GM03348 (cell line): ENCODE data around the gene RALGPS1.
A peak's percentile ranks its signal among the peaks of the same experiment; 100 is the strongest.

Experiments
- DNase-seq: peaks from one replicate; pipeline ENCODE4 v3.0.0; 2012; ENCODE audit warnings: low spot score

Gene RALGPS1

DNA sequence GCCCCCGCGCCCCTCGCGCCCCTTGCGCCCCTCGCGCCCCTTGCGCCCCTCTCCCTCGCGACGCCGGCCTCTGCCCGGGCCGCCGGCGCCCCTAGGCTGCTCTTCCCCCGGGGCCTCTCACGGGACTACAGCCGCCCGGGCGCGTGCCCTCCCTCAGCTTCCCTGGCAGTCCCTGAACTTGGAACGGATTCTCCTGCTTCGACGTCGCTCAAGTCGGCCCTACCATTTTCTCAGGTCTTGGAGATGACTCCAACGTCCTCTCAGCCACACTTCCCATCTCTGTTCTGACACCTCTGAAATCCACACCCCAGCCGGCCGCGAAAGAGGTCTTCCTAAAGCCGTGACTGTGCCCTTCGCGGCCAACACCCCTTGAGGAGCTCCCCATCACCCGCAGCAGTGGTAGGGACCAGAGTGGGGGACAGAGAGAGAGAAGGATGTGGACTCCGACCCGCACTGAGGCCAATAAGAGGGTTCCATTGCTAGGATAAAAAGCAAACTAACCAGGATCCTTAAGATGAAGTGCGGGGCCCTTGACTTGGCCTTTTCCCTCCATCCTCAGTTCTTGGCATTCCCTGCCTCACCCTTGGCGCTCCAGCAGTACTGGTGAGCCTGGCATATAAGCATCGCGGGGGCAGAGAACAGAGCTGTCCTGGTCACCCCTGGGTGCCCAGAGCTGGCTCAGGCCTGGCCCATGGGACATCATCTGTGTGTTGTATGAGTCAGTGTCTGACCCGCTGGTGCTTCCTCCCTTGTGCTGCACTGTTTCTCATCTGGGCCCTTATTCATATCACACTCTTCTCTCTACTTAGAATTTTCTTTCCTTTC, 311.4 kb downstream of the RALGPS1 start:
- DNase-seq: no peak

DNA sequence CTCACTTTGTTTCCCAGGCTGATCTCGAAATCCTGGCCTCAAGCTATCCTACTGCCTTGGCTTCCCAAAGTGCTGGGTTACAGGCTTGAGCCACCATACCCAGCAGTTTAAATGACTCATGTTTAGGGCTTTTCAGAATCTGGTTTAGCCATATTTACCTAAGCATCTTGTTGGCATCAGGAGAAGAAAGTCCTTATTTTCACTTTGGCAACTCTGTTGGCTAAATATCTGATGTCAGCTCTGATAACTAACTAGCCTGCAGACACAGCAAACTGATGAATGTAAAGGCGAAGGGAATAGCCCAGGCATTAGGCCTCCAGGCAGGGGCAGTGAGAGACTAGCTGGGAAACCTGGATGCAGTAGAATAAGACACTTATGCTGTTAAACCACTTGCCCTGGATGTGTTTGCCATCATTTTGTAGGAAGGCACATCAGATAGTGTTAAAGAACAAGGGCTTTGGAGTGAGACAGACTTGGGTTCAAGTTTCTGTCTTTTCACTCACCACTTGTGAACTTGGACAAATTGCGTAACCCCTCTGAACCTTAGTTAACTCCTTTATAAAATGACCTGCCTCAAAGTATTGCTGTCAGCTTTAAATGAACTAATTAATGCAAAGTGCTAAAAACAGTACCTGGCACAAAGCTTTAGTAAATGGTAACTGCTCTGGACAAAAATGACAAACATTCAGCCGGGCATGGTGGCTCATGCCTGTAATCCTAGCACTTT, 315.3 kb downstream of the RALGPS1 start:
- DNase-seq: no peak

DNA sequence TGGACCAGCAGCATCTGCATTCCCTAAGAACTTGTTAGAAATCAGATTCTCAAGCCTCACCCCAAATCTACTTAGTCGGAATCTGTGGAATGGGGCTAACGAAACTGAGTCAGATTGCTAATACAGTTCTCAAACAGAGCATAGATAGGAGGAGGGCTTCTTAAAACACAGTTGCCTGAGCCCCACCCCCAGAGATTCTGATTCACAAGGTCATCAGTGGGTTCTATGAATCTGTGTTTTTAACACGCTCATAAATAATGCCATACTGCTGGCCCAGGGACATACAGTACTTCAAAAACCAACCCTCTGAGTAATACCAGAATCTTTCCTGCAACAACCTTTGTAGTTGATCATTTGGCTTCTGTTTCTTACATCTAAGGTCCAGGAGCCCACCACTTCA, 317.1 kb downstream of the RALGPS1 start:
- DNase-seq: no peak

DNA sequence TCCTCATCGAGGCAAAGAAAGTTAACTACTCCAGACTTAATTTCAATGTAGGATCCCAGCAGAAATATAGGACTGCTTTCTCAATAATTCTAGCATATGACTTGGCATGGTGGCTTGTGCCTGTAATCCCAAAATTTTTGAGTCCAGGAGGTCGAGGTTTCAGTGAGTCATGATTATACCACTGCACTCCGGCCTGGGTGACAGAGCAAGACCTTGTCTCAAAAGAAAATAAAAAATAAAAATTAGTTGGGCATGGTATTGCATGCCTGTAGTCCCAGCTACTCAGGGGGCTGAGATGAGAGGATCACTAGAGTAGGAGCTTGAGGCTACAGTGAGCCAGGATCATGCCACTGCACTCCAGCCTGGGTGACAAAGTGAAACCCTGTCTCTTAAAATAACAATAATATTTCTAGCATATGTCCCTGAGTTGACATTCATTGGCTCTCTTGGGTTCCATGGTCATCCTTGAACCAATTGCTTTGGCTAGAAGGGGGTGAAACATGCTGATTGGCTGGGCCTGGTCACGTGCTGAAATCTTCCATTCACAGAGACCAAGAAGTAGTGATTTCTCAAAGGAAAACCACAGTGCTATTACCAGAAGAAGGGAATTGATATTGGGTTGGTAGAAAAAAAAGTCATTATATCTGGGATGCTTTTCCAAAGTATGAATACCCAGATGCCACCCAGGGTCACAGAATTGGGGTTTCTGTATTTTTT, 318.4 kb downstream of the RALGPS1 start:
- no peak for DNase-seq

DNA sequence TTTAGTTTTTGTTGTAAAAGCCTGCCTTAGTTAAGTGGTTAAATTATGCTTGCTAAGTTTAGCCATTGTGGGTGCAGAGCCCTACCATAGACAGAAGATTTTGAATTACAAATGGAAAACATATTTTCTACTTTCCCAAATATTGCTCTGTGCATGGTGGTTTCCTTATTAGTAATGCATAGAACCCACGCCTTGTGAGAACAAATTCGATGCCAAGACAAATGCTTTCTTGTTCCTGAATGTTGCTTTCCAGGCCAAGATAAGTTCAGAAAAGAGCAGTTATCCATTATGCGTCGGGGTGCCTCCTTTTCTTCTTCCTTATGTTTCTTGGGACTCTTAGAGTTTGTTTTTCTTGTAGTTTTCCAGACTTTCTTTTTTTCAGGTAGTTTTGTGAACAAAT, 319.0 kb downstream of the RALGPS1 start:
- no peak for DNase-seq

DNA sequence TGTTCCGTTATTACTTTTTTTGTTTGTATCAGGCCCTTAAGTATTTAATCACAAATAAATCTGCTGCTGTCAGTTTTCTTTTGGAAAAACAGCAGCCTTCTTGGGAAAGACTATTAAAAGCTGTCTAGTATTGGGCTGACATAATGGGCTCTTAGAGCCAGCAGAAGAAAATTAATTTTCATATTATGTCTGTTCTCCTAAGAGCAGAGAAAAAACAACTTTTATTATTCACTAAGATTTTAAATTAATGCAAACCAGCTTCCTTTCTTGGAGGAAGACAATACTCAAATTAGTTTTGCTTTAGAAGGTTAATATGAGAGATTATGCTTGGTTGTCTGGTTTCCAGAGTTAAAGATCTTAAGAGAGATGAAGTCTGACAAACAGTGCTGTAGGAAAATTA, 319.4 kb downstream of the RALGPS1 start:
- no peak for DNase-seq

DNA sequence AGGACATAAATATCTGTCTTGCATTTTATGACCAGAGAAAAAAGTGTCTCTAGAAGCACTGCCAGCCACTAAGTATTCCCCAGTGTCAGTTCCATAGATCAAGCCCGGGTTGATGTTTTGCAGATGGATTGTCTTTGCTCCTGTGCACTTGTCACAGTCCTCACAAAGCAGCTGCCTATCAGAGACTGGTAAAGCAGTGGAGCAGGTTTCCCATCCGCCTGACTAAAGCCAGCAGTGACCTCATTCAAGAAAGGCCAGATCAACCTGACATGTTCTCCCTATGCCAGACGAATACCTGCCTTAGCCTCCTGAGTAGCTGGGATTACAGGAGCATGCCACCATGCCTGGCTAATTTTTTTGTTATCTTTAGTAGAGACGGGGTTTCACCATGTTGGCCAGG, 323.2 kb downstream of the RALGPS1 start:
- DNase-seq: no peak

DNA sequence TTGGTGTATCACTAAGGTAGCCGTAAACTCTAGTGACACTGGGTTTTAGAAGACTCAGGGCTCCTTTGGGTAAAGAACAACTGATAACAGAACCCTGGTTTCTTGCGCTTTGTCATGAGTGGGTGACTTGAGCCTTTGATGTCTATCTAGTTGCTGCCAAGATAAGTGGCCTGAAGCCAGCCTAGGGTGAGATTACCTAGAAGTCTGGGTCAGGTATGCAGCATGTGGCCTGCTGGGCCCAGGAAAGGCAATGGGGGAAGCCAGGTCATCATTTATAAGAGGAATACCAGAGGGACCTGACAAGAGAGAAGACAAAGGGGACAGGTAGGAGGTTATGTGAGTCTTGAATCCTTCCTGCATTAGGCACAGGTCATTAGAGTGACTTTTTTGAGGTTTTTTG, 326.8 kb downstream of the RALGPS1 start:
- DNase-seq: no peak

DNA sequence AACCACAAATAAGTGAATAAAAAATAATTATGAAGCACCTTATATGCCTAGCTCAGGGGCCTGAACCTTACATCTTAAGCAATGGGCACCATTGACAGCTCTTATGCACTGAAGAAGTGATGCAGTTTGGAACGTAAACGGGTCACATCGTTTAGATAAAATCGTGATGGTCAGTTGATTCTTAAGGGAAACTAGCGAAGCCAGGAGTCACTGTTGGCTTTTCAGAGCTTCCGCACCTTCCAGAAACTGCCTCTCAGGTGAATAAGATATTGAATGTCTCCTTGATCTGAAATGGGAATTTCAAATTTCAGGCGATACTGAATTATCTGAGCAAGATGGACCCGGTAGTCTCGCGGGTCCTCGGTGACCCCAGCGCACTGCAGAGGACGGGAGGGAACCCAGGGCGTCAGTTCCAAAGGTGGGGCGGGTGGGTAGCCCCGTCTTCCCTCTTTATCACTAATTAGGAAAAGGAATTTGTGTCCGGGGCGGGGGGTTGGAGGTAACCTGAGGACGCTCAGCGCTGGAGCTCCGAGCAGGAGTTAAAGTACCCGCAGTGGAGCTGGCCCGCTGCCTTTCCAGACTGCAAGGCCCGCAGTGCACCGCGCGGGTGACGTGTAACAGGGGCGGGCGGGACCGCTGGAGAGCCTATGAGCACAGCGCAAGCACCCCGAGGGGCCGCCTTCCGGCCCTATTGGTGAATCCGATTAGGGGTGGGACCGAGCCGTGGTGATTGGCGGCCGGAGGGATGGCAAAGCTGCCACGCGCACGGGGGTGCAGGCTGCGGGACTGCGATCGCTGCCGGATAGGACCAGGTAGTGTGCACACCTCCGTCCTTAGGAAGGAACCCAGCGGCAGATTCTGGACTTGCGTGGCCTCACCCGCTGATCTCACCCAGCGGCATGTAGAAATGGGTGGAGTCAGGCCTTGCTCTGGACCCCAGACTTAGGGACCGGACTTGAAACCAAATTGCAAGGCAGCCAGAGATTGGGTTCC, 330.3 kb downstream of the RALGPS1 start:
- DNase-seq: peak; percentile 99

DNA sequence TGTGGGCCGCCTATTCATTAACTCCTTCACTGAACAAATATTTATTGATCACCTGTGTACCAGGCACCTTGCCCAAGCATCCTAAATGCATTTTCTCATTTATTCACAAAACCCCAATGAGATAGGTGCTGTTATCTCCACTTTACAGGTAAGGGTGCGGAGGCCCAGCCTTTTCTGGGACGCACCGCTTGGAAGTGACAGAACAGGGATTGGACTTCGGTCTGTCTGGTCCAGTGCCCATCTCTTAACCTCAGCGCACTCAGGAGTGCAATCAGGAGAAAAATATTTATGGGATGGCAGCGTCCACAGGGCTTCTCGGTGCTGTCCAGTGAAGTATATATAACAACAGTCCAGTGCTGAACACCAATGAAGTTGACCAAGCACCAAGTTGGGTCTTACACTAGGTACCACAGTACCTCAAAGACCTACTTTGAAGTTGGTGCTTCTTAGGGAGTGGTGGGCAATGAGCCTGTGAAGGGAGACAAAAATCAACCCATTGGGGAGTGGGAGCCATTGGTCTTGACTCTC, 331.1 kb downstream of the RALGPS1 start:
- no peak for DNase-seq

DNA sequence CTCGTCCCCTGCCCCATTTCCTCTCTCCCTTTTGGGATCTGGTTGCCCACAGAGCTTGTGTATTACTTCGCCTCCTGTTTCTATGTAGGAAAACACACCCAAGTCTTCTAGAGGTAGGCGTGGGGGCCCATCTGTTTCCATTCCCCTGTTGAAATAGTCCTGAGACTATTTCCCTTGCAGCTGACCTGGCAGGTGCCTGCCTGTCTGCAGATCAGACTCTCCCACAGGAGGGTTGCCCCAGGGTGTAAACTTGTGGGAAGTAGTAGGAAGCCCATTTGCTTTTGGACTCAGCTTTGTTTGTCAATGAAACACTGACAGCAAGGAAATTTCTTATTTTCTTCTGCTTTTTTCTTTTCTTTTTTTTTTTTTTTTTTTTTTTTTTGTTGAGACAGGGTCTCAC, 333.7 kb downstream of the RALGPS1 start:
- no peak for DNase-seq

DNA sequence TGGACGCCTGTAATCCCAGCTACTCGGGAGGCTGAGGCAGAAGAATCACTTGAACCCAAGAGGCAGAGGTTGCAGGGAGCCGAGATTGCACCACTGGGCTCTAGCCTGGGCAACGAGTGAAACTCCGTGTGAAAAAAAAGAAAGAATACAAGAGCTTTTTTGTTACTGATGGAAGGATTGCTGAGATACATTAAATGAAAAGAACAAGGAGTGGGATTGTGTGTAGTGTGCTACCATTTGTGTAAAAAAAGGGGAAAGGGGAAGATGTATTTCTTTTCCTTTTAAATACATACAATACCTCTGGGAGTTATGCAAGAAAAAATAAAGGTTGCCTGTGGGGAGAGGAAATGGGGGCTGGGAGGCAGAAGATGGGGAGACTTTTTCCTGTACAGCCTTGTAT, 335.3 kb downstream of the RALGPS1 start:
- no peak for DNase-seq

DNA sequence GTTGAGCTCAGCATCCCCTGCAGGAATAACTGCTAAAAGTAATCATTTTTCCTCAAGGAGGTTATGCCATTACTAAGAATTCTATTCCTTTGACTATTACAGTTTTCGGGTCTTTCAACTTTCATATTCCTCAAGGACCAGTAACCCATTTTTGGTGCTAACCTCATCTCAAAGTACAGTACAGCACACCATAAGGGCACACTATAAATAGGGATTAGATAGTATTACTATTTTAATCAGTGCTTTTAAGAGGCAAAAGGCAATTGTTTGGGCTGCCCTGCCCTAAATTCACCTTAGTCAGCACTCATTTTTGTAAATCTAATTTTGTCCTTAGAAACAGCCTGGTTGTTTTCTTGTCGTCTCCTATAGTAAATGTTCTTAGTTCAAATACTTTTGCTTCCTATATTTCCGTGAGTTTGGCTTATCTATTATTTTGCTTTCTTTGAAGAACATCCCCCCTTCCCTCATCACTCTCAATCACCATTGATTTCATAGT, 336.4 kb downstream of the RALGPS1 start:
- DNase-seq: no peak

DNA sequence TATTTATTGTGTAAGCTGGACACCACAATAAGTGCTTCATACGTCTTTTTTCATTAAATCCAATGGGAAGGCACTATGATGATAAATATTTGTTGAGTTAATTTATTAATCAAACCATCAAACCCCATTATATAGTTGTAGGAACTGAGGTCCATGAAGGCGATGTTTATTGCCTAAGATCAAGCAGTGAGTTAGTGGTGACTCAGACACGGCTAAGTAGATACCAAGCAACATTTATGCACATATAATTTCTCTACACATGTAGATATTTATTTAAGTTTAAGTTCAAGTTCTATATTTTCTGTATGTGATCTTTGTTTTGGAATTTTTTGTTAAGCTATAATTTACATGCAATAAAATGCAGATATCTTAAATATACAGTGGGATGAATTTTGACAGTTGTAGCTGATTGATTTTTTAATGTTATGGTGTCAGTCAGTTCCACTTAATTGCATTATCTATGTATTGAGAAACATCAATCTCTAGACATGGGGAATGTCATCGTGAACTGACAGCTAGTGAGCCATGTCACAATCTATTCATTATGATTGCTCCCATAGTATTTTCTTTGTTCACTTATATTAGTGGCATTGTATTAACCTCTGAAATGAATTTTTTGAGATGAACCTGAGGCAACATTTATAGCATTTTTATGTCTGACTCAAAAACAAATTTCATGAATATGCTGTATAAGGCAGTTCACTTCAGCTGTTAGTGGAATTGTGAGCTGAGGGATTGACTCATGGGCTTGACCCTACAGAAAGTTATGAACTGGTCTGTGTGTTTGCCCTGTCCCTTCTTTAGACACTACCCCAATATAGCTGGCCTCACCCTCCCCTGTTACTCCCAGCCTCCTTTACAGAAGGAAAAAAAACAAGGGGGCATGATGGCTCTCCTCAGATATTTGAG, 338.1 kb downstream of the RALGPS1 start:
- no peak for DNase-seq

DNA sequence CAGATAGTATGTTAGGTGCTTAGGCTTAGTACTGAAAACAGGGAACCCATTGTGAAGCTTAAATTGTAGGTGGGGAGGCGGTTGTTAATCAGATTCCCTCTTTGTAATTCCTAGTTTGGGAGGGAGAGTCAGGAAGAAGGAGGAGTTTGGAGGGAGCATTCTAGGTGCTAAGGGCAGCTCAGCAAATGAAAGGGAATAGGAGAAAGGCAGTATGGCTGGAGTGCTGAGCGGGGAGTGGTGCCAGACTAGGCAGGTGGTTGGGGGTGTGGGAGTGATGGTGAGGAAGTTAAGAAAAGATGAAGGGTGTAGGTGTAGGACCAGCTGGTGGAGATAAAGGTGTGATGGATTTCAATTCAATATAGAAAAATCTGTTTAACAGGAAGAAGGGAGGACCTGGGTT, 338.9 kb downstream of the RALGPS1 start:
- DNase-seq: no peak

DNA sequence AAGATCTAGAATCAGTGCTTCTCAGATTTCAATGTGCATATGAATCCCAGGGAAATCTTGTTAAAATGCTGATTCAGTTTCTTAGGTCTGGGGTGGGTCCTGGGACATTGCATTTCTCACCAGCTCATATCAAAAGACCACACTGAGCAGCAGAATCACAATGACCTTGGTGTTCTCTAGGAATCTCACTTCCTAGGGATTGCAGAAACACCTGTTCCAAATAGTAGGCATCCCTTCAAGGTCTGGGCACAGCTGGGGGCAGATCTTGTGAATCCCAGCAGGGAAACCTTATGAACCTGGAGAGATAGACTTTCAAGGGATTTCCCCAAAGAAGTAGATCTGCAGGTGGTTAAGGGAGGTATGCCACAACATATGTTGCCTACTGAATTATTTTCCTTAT, 341.1 kb downstream of the RALGPS1 start:
- no peak for DNase-seq

DNA sequence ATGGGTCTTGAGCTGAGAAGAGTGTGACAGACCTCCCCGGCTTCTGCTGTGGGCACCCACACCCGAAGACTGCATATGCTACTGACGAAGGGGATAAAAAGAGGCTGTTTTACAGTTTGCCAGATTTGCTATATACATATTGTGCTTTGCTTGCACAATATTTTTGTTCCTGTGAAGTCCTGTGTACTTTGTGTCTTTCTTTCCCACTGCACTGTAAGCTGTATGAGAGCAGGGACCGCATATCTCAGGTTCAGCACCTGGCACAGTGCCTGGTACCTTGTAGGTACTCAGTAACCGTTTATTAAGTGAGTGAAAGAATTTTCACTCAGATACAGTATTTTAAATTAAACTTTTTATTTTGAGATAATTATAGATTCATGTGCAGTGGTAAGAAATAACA, 341.7 kb downstream of the RALGPS1 start:
- no peak for DNase-seq

DNA sequence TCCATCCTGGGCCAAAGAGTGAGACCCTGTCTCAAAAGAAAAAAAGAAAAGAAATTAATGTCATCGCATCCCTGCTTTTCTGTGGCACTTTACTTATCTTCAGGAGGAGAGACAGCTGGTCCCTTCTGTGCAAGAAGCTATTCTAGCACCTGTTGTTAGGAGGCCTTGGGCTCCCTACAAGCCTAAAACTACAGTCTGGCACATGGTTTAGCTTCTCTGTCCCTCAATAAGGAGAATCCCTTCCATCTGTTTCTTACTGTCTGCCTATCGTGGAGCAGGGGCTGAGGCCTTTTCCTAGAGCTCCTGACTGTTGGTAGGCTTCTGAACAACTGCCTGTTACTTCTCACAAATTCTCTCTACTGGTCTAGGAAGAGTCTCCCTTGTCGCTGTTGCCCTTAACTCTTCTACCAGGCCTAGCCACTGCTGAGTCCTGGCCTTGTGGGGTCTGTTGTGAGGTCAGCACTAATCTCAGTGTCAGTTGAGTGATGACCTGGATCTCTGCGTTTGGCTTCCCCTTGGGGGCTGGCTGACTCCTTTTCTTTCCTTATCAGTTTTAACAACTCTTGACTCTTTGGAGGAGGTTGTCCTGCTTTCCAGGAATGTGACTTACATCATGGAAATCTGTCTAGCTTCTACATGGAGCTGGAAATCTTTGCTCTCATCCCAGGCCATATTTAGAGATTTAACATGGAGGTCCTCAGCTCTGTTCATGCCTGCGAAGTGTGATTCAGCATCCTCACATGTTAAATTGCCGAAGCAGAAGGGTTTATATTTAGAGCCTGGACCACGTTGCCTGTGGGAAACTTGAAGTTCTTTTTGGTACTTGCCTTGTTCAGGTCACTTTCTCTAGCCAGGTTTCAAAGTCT, 344.3 kb downstream of the RALGPS1 start:
- no peak for DNase-seq

DNA sequence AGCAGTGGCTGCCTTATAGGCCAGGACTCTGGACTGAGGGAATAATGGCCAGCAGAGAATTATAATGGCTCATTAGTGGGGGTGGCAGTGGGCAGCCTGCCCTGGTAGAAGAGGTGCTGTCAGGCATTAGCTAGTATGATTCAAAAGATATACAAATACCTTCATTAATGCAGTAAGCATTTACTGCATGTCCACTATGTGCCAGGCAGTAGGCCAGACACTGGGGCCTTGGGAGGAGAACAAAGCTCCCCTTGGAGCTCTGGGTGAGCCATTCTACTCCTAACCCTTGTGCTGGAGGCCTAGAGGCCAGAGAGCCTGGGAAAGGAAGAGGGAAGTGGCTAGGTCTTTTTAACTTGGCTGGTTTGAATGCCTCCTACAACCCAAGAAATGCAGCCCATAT, 348.0 kb downstream of the RALGPS1 start:
- DNase-seq: no peak
